GM18505 (cell line): Measurements from ENCODE around the gene PPP3CA.
"Not testable (repeated sequence)": the region's sequence is repeated elsewhere in the genome, so short reads cannot be mapped to it uniquely, and the experiment has no call there.

Experiments used
- ATAC-seq: cut with Tn5 transposase; IDR thresholded peaks from one replicate; pipeline ENCODE4 v1.9.1; 2021; ENCODE audit not compliant: unreplicated experiment
- POLR2A ChIP-seq: IDR thresholded peaks from 4 replicates; pipeline ENCODE4 v1.6.1; 2011; ENCODE audit warnings: borderline replicate concordance; ENCODE audit not compliant: insufficient read depth, insufficient read length; ENCODE audit errors: extremely low read depth

PPP3CA gene

GRCh38 chr4:101191302-101192098 is 155.8 kb downstream of the PPP3CA start:
- no peak for ATAC-seq
- TF ChIP-seq POLR2A = no peak

- no peak for TF ChIP-seq POLR2A
- no peak for ATAC-seq
These were observed 156.6 kb downstream of the PPP3CA start for GRCh38 chr4:101190751-101191150.

GRCh38 chr4:101188906-101189305 is 158.4 kb downstream of the PPP3CA start:
- no peak for TF ChIP-seq POLR2A
- no peak for ATAC-seq

- ATAC-seq = no peak
- no peak for TF ChIP-seq POLR2A
These were observed 159.5 kb downstream of the PPP3CA start for GRCh38 chr4:101187841-101188240.

- no peak for ATAC-seq
- no peak for TF ChIP-seq POLR2A
These were observed 160.7 kb downstream of the PPP3CA start for GRCh38 chr4:101186567-101187184.

- ATAC-seq = no peak
- TF ChIP-seq POLR2A = no peak
These were observed 162.7 kb downstream of the PPP3CA start for GRCh38 chr4:101184668-101185067.

GRCh38 chr4:101183666-101184373 is 163.5 kb downstream of the PPP3CA start:
- TF ChIP-seq POLR2A = no peak
- ATAC-seq = no peak

GRCh38 chr4:101183221-101183620 is 164.1 kb downstream of the PPP3CA start:
- peak; percentile 64 for ATAC-seq
- no peak for TF ChIP-seq POLR2A

- ATAC-seq = not testable (repeated sequence)
These were observed 164.6 kb downstream of the PPP3CA start for GRCh38 chr4:101182688-101183087.

- ATAC-seq = no peak
- no peak for TF ChIP-seq POLR2A
These were observed 168.6 kb downstream of the PPP3CA start for GRCh38 chr4:101178731-101179130.

- no peak for TF ChIP-seq POLR2A
- no peak for ATAC-seq
These were observed 170.2 kb downstream of the PPP3CA start for GRCh38 chr4:101177154-101177553.

- ATAC-seq = no peak
- no peak for TF ChIP-seq POLR2A
These were observed 171.2 kb downstream of the PPP3CA start for GRCh38 chr4:101175896-101176676.

- ATAC-seq = no peak
These were observed 172.5 kb downstream of the PPP3CA start for GRCh38 chr4:101174679-101175345.

More at GRCh38 chr4:101174679-101175345, 172.5 kb downstream of the PPP3CA start:
- TF ChIP-seq POLR2A = no peak
